Measurements from ENCODE around the gene FAM210B. TPM values are rescaled to one million over a fixed set of nuclear protein-coding genes. Genes with fewer than 3 reads are reported as not detected.
A peak's percentile ranks its signal among the peaks of the same experiment; 100 is the strongest.

FAM210B gene
- total RNA-seq, 1 experiment from 2014 or later: 19.1 TPM

DNA sequence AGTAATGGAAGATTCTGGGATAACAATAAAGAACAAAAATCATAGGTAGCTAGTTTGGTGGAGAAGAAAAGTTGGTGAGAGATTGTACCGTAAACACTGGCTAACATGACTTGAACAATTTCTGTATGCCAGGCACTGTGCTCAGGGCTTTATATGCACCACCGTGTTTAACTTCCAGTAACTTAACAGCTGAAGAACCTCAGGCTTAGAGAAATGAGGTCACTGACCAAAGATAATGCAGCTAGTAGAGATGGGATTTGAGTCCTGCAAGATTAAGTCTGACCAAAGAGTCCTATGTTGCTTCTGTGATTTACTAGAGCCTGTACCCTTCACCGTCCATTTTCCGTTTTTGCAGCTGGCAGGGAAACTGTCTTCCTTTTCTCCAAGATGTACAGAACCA, 36.4 kb downstream of the FAM210B start:
- Mint-ChIP-seq H3K27ac (no peak overlapping the region), H3K4me1 (peaks cover 17% of the 10 kb centered on the region), H3K36me3 (peaks cover 51% of the 10 kb centered on the region), H3K27me3 (ENCODE audit: low read depth) (no peaks in the 10 kb centered on the region), H3K4me3 (no peak overlapping the region), H3K9me3 (no peaks in the 10 kb centered on the region)
- TF ChIP-seq, protein P1, sequence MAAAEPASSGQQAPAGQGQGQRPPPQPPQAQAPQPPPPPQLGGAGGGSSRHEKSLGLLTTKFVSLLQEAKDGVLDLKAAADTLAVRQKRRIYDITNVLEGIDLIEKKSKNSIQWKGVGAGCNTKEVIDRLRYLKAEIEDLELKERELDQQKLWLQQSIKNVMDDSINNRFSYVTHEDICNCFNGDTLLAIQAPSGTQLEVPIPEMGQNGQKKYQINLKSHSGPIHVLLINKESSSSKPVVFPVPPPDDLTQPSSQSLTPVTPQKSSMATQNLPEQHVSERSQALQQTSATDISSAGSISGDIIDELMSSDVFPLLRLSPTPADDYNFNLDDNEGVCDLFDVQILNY (CRISPR knock-in tag; IDR thresholded peaks at IDR 0.05): no peak
- TF ChIP-seq KAT7 (CRISPR knock-in tag; IDR thresholded peaks at IDR 0.05; ENCODE audit: borderline replicate concordance) (no peak), RORB (CRISPR knock-in tag; IDR thresholded peaks at IDR 0.05) (no peak), FOXK1 (CRISPR knock-in tag; IDR thresholded peaks at IDR 0.05) (no peak), ZNF423 (CRISPR knock-in tag; IDR thresholded peaks at IDR 0.05) (no peak), USF1 (CRISPR knock-in tag; IDR thresholded peaks at IDR 0.05) (no peak), GTF2I (CRISPR knock-in tag; conservative IDR thresholded peaks at IDR 0.05) (no peak)
- TF ChIP-seq, protein P2, sequence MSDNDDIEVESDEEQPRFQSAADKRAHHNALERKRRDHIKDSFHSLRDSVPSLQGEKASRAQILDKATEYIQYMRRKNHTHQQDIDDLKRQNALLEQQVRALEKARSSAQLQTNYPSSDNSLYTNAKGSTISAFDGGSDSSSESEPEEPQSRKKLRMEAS (CRISPR knock-in tag; IDR thresholded peaks at IDR 0.05): no peak
- ChIA-PET POLR2A (no interaction called here), CTCF (no interaction called here)
- no peak for ATAC-seq
- no peak for DNase-seq (ENCODE audit: low spot score)

DNA sequence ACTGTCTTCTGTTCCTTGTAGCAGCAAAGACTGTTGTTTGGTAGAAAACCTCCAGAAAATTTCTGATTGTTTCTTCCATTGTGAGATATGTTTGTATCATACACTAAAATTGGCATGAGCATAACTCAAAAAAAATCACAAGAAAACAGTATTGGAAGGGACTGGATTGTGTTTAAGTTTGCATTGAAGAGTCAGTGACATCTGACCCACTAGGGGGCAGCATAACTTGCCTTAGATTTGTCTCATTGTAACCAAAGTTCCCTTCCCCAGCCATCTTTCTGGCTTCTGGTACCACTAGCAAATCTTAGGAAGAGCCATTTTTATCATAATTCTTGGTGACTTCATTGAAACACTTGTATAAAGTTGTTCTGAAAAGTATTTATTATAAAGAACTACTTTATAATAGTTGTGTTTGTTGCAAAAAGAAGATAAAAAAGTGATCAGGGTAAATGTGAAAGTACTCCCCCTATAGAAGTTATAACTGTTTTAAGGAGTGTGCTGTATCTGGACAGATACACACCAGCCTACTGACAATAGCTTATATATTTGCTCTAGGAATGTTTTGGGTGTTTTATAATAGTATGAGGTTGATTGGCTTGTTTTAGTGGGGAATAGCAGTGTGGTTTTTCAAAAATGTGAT, 41.3 kb downstream of the FAM210B start:
- H3K36me3 Mint-ChIP-seq: peaks cover 78% of the 10 kb centered on the region

DNA sequence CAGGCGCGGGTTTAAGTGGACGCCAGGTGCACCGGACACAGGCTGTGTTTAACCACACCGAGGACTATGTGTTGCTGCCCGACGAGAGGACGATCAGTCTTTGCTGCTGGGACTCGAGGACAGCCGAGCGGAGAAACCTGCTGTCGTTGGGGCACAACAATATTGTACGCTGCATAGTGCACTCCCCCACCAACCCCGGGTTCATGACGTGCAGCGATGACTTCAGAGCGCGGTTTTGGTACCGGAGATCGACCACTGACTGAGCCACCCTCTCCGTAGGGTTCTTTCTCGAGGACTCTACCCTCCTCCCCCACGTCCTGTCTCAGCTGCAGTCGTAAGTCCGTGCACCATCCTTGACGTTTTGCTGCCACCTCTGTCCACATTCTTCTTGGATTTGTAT, 44.7 kb downstream of the FAM210B start:
- H3K4me1 Mint-ChIP-seq: no peaks in the 10 kb centered on the region
- no peak overlapping the region for H3K27ac Mint-ChIP-seq
- H3K4me3 Mint-ChIP-seq: no peak overlapping the region
- no peaks in the 10 kb centered on the region for H3K9me3 Mint-ChIP-seq
- ChIA-PET POLR2A (no interaction called here), CTCF (no interaction called here)
- no peak for DNase-seq (ENCODE audit: low spot score)
- no peak for ATAC-seq
- H3K36me3 Mint-ChIP-seq: peaks cover 76% of the 10 kb centered on the region
- H3K27me3 Mint-ChIP-seq (ENCODE audit: low read depth): no peaks in the 10 kb centered on the region
- TF ChIP-seq, protein P1 (CRISPR knock-in tag; IDR thresholded peaks at IDR 0.05): no peak
- no peak for TF ChIP-seq PRRX2 (CRISPR knock-in tag; IDR thresholded peaks at IDR 0.05)
- TF ChIP-seq FOXP4 (CRISPR knock-in tag; IDR thresholded peaks at IDR 0.05): no peak
- TF ChIP-seq JAZF1 (CRISPR knock-in tag; IDR thresholded peaks at IDR 0.05): no peak
- TF ChIP-seq USF2 (CRISPR knock-in tag; IDR thresholded peaks at IDR 0.05): no peak
- TF ChIP-seq GTF2I (CRISPR knock-in tag; conservative IDR thresholded peaks at IDR 0.05): no peak
- TF ChIP-seq, protein P3, sequence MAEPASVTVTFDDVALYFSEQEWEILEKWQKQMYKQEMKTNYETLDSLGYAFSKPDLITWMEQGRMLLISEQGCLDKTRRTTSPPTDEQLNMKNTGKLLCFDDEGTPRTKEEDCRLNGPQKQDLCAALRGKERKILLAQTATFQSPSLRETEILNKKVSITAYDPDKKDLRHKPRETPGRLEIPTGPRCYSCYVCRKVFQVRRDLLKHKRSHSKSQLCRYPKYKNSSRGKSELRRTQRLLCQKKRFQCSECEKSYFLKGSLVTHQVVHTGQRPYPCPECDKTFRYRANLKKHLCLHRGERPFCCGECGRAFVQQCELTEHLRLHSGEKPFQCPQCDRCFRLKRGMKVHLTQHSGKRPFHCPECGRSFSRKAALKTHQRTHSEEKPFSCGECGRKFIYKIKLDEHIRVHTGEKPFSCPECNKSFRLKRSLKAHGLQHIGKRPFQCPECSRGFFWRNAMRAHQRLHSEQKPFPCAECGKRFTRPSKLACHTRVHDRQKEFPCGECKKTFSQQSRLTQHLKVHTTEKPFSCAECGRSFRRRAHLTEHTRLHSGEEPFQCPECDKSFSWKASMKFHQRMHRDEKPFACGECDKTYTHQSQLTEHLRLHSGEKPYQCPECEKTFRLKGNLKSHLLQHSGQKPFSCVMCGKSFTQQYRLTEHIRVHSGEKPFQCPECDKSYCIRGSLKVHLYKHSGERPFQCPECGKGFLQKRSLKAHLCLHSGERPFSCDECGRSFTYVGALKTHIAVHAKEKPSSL (CRISPR knock-in tag; conservative IDR thresholded peaks at IDR 0.05): no peak
- TF ChIP-seq NFYB (CRISPR knock-in tag; conservative IDR thresholded peaks at IDR 0.05; ENCODE audit: low read depth): no peak
- TF ChIP-seq FOXP1 (CRISPR knock-in tag; IDR thresholded peaks at IDR 0.05; ENCODE audit: borderline replicate concordance): no peak
- no peak for TF ChIP-seq ZNF219 (CRISPR knock-in tag; IDR thresholded peaks at IDR 0.05; ENCODE audit: borderline replicate concordance)
- TF ChIP-seq, protein P2 (CRISPR knock-in tag; IDR thresholded peaks at IDR 0.05): no peak

More for the DNA sequence above, 41.3 kb downstream of the FAM210B start:
- DNase-seq (ENCODE audit: low spot score) (peak; percentile 32), ATAC-seq (no peak)
- Mint-ChIP-seq H3K27ac (no peak overlapping the region), H3K27me3 (ENCODE audit: low read depth) (no peaks in the 10 kb centered on the region), H3K4me3 (no peak overlapping the region), H3K9me3 (no peaks in the 10 kb centered on the region), H3K4me1 (no peaks in the 10 kb centered on the region)
- CTCF ChIA-PET: no interaction called here
- TF ChIP-seq, protein P4, sequence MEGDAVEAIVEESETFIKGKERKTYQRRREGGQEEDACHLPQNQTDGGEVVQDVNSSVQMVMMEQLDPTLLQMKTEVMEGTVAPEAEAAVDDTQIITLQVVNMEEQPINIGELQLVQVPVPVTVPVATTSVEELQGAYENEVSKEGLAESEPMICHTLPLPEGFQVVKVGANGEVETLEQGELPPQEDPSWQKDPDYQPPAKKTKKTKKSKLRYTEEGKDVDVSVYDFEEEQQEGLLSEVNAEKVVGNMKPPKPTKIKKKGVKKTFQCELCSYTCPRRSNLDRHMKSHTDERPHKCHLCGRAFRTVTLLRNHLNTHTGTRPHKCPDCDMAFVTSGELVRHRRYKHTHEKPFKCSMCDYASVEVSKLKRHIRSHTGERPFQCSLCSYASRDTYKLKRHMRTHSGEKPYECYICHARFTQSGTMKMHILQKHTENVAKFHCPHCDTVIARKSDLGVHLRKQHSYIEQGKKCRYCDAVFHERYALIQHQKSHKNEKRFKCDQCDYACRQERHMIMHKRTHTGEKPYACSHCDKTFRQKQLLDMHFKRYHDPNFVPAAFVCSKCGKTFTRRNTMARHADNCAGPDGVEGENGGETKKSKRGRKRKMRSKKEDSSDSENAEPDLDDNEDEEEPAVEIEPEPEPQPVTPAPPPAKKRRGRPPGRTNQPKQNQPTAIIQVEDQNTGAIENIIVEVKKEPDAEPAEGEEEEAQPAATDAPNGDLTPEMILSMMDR (IDR thresholded peaks at IDR 0.05): peak; percentile 70
- TF ChIP-seq USF2 (CRISPR knock-in tag; IDR thresholded peaks at IDR 0.05): no peak
- POLR2A ChIA-PET: no interaction called here
